GM19025 (cell line): Measurements from ENCODE around the gene DDX21.
"Not testable (repeated sequence)": the region's sequence is repeated elsewhere in the genome, so short reads cannot be mapped to it uniquely, and the experiment has no call there.

Experiments
- ATAC-seq: cut with Tn5 transposase; IDR thresholded peaks from one replicate; pipeline ENCODE4 v1.9.1; 2021; ENCODE audit warnings: mild to moderate bottlenecking, low read depth, moderate library complexity; ENCODE audit not compliant: unreplicated experiment

DDX21 gene

DNA sequence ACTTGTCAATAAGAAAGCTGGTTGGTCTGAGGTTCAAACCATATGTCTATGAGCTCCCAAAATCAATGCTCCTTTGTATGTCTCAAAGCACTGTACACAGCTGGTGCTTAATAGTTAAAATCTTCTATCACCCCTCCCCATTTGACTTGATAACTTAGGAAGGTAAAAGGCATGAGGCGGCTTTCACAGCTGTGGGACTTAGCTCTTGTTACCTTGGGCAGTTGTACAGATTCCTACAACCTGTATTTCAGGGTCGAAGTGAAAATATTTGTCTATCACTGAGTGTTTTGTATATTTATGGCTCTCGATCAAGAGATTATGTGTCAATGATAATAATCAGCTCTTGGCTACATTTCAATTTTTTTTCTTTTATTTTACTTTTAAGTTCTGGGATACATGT, 31.6 kb downstream of the DDX21 start:
- no peak for ATAC-seq

- peak; percentile 63 for ATAC-seq
Observed at GRCh38 chr10:68988530-68989316, 32.8 kb downstream of the DDX21 start, which contains the start of gene KIFBP. Gene KIFBP, plus strand, starts transcription at chr10:68988803. Its CDS starts 30 bp downstream, at chr10:68988833.

GRCh38 chr10:68989317-68989990, 33.5 kb downstream of the DDX21 start:
- no peak for ATAC-seq

DNA sequence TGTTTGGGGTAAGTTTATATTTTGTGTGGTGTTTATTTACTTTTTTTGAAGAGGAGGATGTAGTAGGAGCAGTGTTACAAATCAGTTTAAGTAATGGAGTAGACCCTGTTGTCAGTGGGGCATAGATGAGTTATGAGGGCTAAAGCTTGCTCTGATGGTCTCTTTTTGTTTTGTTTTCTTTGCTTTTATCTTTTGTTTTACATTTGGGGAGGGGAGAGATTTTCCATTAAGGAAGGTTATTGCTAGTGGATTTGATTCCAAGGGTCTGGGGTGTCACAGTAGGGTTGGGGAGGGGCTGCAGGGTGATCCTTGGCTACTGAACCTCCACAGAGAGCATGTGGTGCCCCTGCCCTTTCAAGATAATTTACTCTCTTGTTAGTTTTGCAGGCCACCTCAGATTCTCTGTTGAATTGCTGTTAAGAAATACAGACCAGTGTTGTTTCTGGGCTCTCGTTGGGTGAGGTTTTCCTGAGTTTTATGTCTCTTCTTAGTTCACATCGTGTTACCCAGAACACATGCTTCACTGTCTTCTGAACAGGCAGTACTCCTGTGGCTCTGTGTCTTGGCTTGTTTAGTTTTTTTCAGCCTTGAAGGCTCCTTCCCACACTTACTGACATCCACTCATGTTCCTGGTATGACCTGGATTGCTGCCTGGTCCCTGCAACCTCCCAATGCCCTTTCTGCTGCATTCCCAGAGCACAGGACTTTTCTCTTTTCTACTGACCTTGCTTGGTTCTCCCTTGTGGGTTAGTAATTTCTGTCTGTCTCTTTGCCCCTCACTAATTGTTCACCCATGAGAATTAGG, 36.9 kb downstream of the DDX21 start:
- ATAC-seq, result no peak

- ATAC-seq, result peak; percentile 14
Observed at GRCh38 chr10:68997211-68997610, 41.2 kb downstream of the DDX21 start.

- ATAC-seq, result no peak
Observed at GRCh38 chr10:69004821-69005220, 48.9 kb downstream of the DDX21 start.

DNA sequence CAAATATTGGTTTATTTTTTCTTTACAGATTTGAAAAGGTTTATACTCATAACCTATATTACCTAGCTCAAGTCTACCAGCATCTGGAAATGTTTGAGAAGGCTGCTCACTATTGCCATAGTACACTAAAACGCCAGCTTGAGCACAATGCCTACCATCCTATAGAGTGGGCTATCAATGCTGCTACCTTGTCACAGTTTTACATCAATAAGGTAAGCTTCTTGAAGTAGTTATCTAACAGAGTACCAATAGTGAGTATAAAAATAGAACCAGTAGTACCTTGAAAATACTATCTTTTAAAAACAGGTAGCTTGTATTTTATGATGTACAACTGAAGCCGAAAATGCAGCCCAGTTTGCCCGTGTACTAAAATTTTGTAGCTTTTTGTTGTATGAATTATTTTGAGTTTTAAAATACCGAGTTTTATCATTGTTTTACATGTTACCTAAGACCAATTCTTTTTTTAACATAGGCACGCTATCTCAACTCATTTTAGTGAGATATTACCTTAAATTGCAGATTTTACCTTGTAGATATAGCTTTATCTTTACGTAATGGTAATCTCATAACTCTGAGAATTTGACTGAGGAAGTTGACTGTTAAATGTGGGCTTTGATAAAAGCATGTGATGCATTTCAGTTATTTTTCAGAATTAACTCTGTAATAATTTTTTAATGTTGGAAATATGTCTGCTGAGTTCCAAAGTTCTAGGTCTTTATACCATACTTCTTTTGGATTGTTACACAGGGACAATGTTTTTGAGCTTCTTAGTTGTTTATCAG, 49.9 kb downstream of the DDX21 start:
- ATAC-seq, result no peak

DNA sequence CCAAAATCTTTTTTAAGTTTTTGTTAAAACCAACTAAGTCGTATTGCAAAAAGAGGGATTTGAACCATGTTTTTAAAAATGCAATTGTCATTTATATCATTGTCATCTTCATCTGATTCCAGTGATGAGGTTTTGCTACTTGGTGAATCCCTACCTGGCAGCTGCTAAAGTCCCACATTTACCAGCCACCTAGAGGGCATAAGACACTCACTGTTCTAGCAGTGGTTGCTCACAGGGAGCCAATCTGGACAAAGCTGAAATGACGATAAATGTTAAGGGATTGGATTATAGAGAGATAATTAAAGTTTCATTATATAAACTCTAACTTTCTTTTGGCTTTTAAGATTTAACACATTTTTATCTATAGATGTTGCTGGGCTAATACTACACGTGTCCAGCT, 51.3 kb downstream of the DDX21 start:
- ATAC-seq, result no peak

DNA sequence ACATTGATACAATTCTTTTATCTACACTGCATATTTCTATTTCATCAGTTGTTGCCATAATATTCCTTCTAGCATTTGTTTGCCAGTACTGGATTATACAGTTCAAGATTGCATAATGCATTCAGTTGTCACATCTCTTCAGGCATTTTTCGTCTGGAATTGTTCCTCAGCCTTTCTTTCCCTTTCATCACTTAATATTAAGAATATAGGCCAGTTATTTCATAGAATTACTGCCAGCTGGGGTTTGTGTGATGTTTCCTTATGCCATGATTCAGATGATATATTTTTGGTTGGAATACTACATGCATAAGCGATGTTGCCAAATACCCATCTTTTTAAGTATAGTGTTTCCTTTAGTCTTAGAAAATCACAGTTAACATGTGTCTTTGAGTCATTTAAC, 53.4 kb downstream of the DDX21 start:
- no peak for ATAC-seq

- ATAC-seq, result no peak
Observed at GRCh38 chr10:69010151-69010640, 54.2 kb downstream of the DDX21 start.

DNA sequence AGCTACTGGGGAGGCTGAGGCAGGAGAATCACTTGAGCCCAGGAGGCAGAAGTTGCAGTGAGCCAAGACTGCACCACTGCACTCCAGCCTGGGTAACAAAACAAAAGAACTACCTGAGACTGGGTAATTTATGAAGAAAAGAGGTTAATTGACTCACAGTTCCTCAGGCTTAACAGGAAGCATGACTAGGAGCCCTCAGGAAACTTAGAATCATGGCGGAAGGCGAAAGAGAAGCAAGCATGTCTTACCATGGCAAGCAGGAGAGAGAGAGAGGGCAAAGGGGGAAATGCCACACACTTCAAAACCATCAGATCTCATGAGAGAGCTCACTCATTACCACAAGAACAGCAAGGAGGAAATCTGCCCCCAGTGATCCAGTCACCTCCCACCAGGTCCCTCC, 56.8 kb downstream of the DDX21 start:
- not testable (repeated sequence) for ATAC-seq

DNA sequence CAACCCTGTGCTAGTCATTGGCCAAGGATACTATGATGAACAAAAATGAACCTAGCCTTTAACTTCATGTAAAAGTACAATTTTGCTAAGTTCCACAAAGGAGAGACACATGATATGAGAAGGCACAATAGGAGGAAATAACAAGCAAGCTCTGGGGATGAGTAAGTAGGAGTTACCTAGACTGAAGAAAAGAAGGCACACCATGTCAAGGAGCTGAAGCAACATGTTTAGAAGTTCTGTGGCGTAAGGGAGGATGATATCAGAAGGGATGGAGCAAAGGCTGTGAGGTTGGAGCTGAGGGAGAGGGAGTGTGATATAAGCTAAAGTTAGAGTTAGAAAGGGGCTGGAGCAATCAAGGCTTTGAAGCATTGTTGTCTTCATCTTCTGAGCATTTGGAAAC, 58.2 kb downstream of the DDX21 start:
- ATAC-seq, result no peak

GRCh38 chr10:69018613-69019012, 62.6 kb downstream of the DDX21 start:
- ATAC-seq, result no peak

DNA sequence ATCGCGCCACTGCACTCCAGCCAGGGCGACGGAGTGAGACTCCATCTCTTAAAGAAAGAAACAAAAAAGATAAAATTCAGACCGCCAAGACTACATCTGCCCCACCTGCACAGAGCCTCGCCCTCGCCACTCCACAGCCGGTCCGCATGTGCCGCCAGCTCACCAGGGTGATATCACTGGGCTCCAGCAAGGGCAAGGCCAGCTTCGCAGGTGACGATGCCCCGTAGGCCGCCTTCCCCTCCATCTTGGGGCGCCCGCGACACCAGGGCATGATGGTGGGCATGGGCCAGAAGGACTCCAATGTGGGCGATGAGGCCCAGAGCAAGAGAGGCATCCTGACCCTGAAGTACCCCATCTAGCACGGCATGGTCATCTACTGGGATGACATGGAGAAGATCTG, 66.6 kb downstream of the DDX21 start:
- no peak for ATAC-seq

GRCh38 chr10:69025370-69025896, 69.5 kb downstream of the DDX21 start:
- no peak for ATAC-seq

- no peak for ATAC-seq
Observed at GRCh38 chr10:69033256-69033655, 77.3 kb downstream of the DDX21 start.
